Measurements from ENCODE around the gene SMIM33. TPM values are rescaled to one million over a fixed set of nuclear protein-coding genes. Genes with fewer than 3 reads are reported as not detected.

Gene SMIM33
- total RNA-seq, 1 donor from 2014 or later = not detected

- peaks cover 32% of the 10 kb centered on the region for H3K4me1 ChIP-seq
- H3K4me3 ChIP-seq = peak within 1 kb of the TSS; percentile 59
- TF ChIP-seq CTCF (IDR thresholded peaks at IDR 0.05) = no peak
- H3K27ac ChIP-seq = peak within 1 kb of the TSS; percentile 84
- intact Hi-C loops (cut with DNase I) = no loop called here
- H3K27me3 ChIP-seq (ENCODE audit: low read depth) = no peaks in the 10 kb centered on the region
- peaks cover under 1% of the 10 kb centered on the region for H3K36me3 ChIP-seq
- no peaks in the 10 kb centered on the region for H3K9me3 ChIP-seq
- DNase-seq (no peak), ATAC-seq (peak; percentile 17 to 33)
Measured at GRCh38 chr5:139462586-139463276, 8.1 kb upstream of the SMIM33 start, which contains the start of gene ECSCR. TSS of gene ECSCR (minus strand) at chr5:139462743. CDS start at chr5:139462670, 73 bp downstream.

- Histone ChIP-seq H3K27me3 (ENCODE audit: low read depth) (no peaks in the 10 kb centered on the region), H3K27ac (peak overlapping the region; percentile 16), H3K9me3 (no peaks in the 10 kb centered on the region), H3K4me1 (peaks cover 26% of the 10 kb centered on the region), H3K36me3 (no peaks in the 10 kb centered on the region), H3K4me3 (no peak overlapping the region)
- peak; percentile 77 for DNase-seq
- intact Hi-C loops (cut with DNase I) = no loop called here
- ATAC-seq = peak; percentile 46 to 63
- no peak for TF ChIP-seq CTCF (IDR thresholded peaks at IDR 0.05)
Measured at GRCh38 chr5:139468421-139468931, 2.3 kb upstream of the SMIM33 start.

GRCh38 chr5:139472386-139473030, 1.7 kb downstream of the SMIM33 start:
- no peak for TF ChIP-seq CTCF (IDR thresholded peaks at IDR 0.05)
- no peaks in the 10 kb centered on the region for H3K27me3 ChIP-seq (ENCODE audit: low read depth)
- ATAC-seq (no peak), DNase-seq (no peak)
- no peaks in the 10 kb centered on the region for H3K9me3 ChIP-seq
- H3K4me3 ChIP-seq = no peak overlapping the region
- peak overlapping the region; percentile 61 for H3K27ac ChIP-seq
- H3K36me3 ChIP-seq = peaks cover 30% of the 10 kb centered on the region
- intact Hi-C loops (cut with DNase I) = no loop called here
- H3K4me1 ChIP-seq = peaks cover 55% of the 10 kb centered on the region

- intact Hi-C loops (cut with DNase I) = no loop called here
- Histone ChIP-seq H3K27me3 (ENCODE audit: low read depth) (no peaks in the 10 kb centered on the region), H3K36me3 (peaks cover 36% of the 10 kb centered on the region), H3K27ac (peak overlapping the region; percentile 61), H3K4me1 (peaks cover 55% of the 10 kb centered on the region), H3K4me3 (no peak overlapping the region), H3K9me3 (no peaks in the 10 kb centered on the region)
- ATAC-seq (no peak), DNase-seq (no peak)
- TF ChIP-seq CTCF (IDR thresholded peaks at IDR 0.05) = no peak
Measured at GRCh38 chr5:139473105-139473504, 2.3 kb downstream of the SMIM33 start.

GRCh38 chr5:139473565-139473964, 2.8 kb downstream of the SMIM33 start:
- DNase-seq (no peak), ATAC-seq (no peak)
- Histone ChIP-seq H3K36me3 (peaks cover 40% of the 10 kb centered on the region), H3K27me3 (ENCODE audit: low read depth) (no peaks in the 10 kb centered on the region), H3K27ac (peak overlapping the region; percentile 61), H3K4me3 (no peak overlapping the region), H3K9me3 (no peaks in the 10 kb centered on the region), H3K4me1 (peaks cover 56% of the 10 kb centered on the region)
- intact Hi-C loops (cut with DNase I) = no loop called here
- peak; percentile 14 for TF ChIP-seq CTCF (IDR thresholded peaks at IDR 0.05)
